ENCODE data around the gene AMPD3.

The AMPD3 gene

DNA sequence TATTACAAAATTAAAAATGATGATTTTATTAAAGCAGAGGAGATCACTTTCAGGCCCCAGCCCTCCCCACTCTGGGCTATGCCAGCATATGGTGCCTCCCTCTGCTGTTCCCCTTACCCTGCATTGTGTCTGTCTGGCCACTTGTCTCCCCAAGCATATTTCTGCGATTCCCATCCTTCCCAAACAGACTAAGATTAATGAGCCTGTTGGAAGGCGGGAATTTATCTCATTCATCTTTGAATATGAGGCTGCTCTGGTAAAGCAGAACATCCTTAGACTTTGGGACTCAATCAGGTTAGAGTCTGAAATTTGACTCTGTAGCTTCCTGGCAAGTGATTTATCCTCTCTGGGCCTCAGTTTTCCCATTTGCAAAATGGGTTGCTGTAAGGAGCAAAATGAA is 25.7 kb downstream of the AMPD3 start:
- Histone ChIP-seq H3K36me3 (ENCODE audit: control insufficient read depth, insufficient read depth, low read length) (no peaks in the 10 kb centered on the region), H3K27ac (ENCODE audit: low read depth, low read length, severe bottlenecking) (no peak overlapping the region), H3K4me1 (ENCODE audit: control insufficient read depth, insufficient read depth, low read length, poor library complexity, severe bottlenecking) (no peaks in the 10 kb centered on the region), H3K9me3 (ENCODE audit: control insufficient read depth, low read length) (no peaks in the 10 kb centered on the region), H3K4me3 (ENCODE audit: extremely low read depth, insufficient read depth, low read length, poor library complexity, severe bottlenecking) (no peak overlapping the region)
- whole genome bisulfite sequencing, 2 experiments (ENCODE audit: insufficient coverage in 2 of 2): 92% methylated on average over 2 of the region's 2 CpGs; no CpG with 5 or more reads in 1 of the 2 experiments

DNA sequence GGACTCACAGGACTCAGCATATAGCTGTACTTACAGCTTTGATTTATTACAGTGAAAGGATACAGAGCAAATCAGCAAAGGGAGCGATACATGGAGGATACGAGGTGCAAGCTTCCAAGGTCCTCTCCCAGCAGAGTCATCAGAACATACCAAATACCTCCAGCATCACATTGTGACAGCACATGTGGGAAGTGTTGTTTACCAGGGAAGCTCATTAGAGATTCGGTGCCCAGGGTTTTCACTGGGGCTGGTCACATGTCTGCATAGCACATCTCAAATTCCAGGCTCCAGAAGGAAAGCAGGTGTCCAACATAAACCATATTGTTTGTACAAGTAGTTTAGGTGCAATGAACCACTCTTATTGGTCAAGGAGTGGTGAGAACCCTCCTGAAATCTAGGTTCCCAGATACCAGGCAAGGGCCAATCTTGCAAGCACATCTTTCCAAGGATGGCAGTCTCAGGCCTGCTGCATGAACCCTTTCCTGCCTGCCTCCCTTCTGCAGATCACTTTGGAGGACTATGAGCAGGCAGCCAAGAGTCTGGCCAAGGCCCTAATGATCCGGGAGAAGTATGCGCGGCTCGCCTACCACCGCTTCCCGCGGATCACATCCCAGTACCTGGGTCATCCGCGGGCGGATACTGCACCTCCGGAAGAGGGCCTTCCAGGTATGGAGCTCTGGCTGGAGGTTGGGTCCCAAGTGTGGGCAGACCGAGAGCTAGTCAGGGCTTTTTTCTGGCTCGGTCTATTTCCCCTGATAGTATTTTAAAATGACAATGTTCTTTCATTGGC is 26.7 kb downstream of the AMPD3 start:
- no peak overlapping the region for H3K4me3 ChIP-seq (ENCODE audit: extremely low read depth, insufficient read depth, low read length, poor library complexity, severe bottlenecking)
- H3K4me1 ChIP-seq (ENCODE audit: control insufficient read depth, insufficient read depth, low read length, poor library complexity, severe bottlenecking): no peaks in the 10 kb centered on the region
- no peaks in the 10 kb centered on the region for H3K9me3 ChIP-seq (ENCODE audit: control insufficient read depth, low read length)
- no peaks in the 10 kb centered on the region for H3K36me3 ChIP-seq (ENCODE audit: control insufficient read depth, insufficient read depth, low read length)
- 89 to 91% methylated on average over 9 to 12 of the region's 16 CpGs for WGBS, 2 experiments (ENCODE audit: insufficient coverage in 2 of 2)
- no peak overlapping the region for H3K27ac ChIP-seq (ENCODE audit: low read depth, low read length, severe bottlenecking)

DNA sequence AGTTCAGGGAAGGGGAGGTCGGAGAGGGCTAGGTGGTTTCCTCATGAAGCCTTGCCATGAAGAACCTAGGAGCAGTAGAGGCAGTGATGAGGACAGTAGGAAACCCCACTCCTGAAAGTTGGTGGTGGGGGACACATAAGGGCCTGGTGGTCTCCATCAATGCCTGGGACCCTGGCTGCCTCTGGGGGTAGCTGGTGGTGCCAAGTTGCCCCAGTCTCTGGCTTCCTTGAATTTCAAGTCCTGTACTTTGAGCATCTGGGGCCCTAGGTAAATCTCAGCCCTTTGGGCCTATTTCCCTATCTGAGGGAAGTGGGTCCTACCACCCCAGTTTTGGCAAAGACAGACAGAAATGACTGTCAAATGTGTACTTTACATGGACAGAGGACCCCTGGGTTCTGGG is 28.1 kb downstream of the AMPD3 start:
- Histone ChIP-seq H3K36me3 (ENCODE audit: control insufficient read depth, insufficient read depth, low read length) (no peaks in the 10 kb centered on the region), H3K27ac (ENCODE audit: low read depth, low read length, severe bottlenecking) (no peak overlapping the region), H3K9me3 (ENCODE audit: control insufficient read depth, low read length) (no peaks in the 10 kb centered on the region), H3K4me3 (ENCODE audit: extremely low read depth, insufficient read depth, low read length, poor library complexity, severe bottlenecking) (no peak overlapping the region), H3K4me1 (ENCODE audit: control insufficient read depth, insufficient read depth, low read length, poor library complexity, severe bottlenecking) (peaks cover 4% of the 10 kb centered on the region)
- WGBS, 2 experiments (ENCODE audit: insufficient coverage in 2 of 2): 67 to 100% methylated on average over 1 of the region's 1 CpG

DNA sequence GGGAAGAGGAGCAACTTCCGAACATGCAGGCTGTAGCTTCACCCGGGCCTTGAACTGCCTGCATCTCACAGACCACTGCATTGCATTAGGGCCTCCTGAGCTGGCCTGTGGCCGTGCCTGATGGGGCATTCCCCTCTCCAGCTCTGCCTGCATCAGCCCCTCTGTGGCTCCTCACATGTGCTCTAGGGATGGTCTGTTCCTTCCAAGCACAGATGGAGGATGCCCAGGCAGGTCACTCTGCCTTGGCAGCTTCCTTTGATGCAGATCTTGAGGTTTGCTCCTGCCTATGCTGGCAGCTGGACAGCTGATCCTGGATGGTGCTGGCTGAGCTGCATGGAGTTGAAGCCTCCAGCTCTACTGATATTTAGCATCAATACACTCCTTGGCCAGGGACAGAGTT is 28.5 kb downstream of the AMPD3 start:
- no peak overlapping the region for H3K4me3 ChIP-seq (ENCODE audit: extremely low read depth, insufficient read depth, low read length, poor library complexity, severe bottlenecking)
- H3K9me3 ChIP-seq (ENCODE audit: control insufficient read depth, low read length): no peaks in the 10 kb centered on the region
- WGBS, 2 experiments (ENCODE audit: insufficient coverage in 2 of 2): 83 to 93% methylated on average over 2 to 3 of the region's 3 CpGs

GRCh38 chr11:10484461-10485180 is 29.6 kb downstream of the AMPD3 start:
- no peak overlapping the region for H3K27ac ChIP-seq (ENCODE audit: low read depth, low read length, severe bottlenecking)
- no peaks in the 10 kb centered on the region for H3K36me3 ChIP-seq (ENCODE audit: control insufficient read depth, insufficient read depth, low read length)
- H3K4me3 ChIP-seq (ENCODE audit: extremely low read depth, insufficient read depth, low read length, poor library complexity, severe bottlenecking): no peak overlapping the region
- 91 to 92% methylated on average over 12 to 16 of the region's 16 CpGs for WGBS, 2 experiments (ENCODE audit: insufficient coverage in 2 of 2)
- H3K9me3 ChIP-seq (ENCODE audit: control insufficient read depth, low read length): no peaks in the 10 kb centered on the region
- peaks cover 5% of the 10 kb centered on the region for H3K4me1 ChIP-seq (ENCODE audit: control insufficient read depth, insufficient read depth, low read length, poor library complexity, severe bottlenecking)

More for the DNA sequence above, 28.5 kb downstream of the AMPD3 start:
- H3K4me1 ChIP-seq (ENCODE audit: control insufficient read depth, insufficient read depth, low read length, poor library complexity, severe bottlenecking): peaks cover 5% of the 10 kb centered on the region
- H3K27ac ChIP-seq (ENCODE audit: low read depth, low read length, severe bottlenecking): no peak overlapping the region
- no peaks in the 10 kb centered on the region for H3K36me3 ChIP-seq (ENCODE audit: control insufficient read depth, insufficient read depth, low read length)

DNA sequence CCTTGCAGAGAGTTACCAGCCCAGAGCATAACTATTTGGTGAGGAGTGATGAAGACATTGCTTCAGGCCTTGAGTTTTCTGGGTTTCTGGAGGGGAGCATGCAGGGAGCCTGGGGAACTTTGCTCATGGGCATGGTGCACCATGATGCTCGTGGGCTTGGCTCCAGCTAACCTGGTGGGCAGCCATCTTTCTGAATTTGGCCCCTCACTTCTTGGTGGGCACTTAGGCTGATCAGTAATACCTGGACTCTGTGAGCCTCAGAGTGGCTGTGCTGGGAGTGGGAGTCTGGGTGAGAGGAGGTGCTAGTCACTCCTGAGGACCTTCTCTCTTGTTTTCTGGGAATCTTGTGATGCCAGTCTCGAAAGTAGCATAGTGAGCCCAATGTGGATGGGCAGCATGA is 30.6 kb downstream of the AMPD3 start:
- Histone ChIP-seq H3K36me3 (ENCODE audit: control insufficient read depth, insufficient read depth, low read length) (no peaks in the 10 kb centered on the region), H3K9me3 (ENCODE audit: control insufficient read depth, low read length) (no peaks in the 10 kb centered on the region), H3K27ac (ENCODE audit: low read depth, low read length, severe bottlenecking) (no peak overlapping the region), H3K4me3 (ENCODE audit: extremely low read depth, insufficient read depth, low read length, poor library complexity, severe bottlenecking) (no peak overlapping the region), H3K4me1 (ENCODE audit: control insufficient read depth, insufficient read depth, low read length, poor library complexity, severe bottlenecking) (peaks cover 5% of the 10 kb centered on the region)
- 40 to 42% methylated on average over 2 of the region's 2 CpGs for WGBS, 2 experiments (ENCODE audit: insufficient coverage in 2 of 2)

DNA sequence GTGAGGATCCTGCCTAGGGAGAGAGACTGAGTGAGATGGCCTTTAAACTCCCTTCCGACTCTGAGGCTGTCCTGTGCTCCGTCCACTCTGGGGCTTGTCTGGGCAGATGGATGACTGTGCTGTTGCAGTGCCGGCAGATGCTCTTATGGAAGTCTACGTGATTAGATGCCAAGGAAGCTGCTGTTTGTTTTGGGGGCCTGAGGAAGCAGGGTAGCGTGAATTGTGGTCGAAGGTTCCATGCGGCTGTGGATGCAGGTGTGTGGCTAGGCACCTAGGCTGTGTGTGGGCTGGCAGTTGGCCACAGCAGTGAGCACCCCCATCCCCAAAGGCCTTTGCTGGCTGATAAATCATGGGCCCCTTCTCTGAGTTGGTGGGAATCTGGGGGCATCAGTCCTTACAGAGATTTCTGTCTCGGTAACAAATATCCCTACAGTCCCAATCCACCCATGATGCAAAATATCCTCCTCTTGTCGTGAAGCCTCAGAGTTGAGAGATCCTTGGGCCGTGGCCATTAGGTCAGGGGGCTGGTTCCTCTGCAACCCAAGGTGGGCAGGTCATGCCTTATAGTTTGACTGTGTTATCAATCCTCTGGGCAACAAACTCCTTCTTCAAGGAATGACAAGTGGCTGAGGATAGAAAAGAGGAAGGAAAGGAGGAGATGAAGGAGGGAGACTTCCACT is 31.2 kb downstream of the AMPD3 start:
- no peak overlapping the region for H3K27ac ChIP-seq (ENCODE audit: low read depth, low read length, severe bottlenecking)
- 93 to 94% methylated on average over 9 to 10 of the region's 10 CpGs for WGBS, 2 experiments (ENCODE audit: insufficient coverage in 2 of 2)

GRCh38 chr11:10487002-10487647 is 32.1 kb downstream of the AMPD3 start:
- WGBS, 2 experiments (ENCODE audit: insufficient coverage in 2 of 2): 96 to 97% methylated on average over 14 to 16 of the region's 16 CpGs
- no peak overlapping the region for H3K4me3 ChIP-seq (ENCODE audit: extremely low read depth, insufficient read depth, low read length, poor library complexity, severe bottlenecking)
- no peak overlapping the region for H3K27ac ChIP-seq (ENCODE audit: low read depth, low read length, severe bottlenecking)
- no peaks in the 10 kb centered on the region for H3K36me3 ChIP-seq (ENCODE audit: control insufficient read depth, insufficient read depth, low read length)
- H3K4me1 ChIP-seq (ENCODE audit: control insufficient read depth, insufficient read depth, low read length, poor library complexity, severe bottlenecking): peaks cover 12% of the 10 kb centered on the region
- no peaks in the 10 kb centered on the region for H3K9me3 ChIP-seq (ENCODE audit: control insufficient read depth, low read length)

More for the DNA sequence above, 31.2 kb downstream of the AMPD3 start:
- Histone ChIP-seq H3K4me1 (ENCODE audit: control insufficient read depth, insufficient read depth, low read length, poor library complexity, severe bottlenecking) (peaks cover 10% of the 10 kb centered on the region), H3K4me3 (ENCODE audit: extremely low read depth, insufficient read depth, low read length, poor library complexity, severe bottlenecking) (no peak overlapping the region), H3K9me3 (ENCODE audit: control insufficient read depth, low read length) (no peaks in the 10 kb centered on the region), H3K36me3 (ENCODE audit: control insufficient read depth, insufficient read depth, low read length) (no peaks in the 10 kb centered on the region)

DNA sequence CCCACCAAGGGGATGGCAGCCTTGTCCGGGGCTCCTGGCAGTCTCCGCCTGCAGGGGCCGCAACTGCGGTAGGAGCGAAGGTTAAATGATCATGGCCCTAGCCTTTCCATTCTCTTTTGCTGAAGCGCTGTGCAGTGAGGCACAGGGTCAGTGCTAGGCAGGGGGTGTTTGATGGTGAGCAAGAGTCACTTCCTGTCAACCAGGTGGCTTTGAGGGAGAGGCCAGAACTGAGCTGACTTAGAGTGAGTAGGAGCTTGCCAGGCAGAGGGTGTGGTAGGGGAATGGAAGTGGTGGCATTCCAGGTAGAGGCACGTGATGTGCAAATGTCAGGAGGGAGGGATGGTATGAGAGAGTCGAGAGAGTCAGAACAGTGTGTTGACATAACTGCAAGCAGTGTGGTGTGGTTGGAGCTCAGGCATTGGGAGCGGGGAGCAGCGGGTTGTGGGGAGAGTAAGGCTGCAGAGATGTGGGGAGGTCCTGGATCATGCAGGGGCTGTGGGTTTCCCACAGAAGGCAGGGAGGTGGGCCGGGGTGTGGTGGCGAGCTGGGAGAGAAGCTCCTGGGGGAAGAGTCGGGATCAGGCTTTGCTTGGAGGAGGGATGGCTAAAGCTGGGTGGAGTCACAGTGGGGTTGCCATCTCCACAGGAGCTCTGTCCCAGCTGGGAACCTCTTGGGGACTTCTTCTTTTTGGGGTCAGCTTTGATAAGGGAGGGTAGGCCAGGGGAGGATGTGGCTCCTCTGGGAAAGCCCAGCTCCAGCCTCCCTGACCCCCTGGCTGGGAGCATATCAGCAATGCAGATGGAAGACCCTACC is 33.3 kb downstream of the AMPD3 start:
- WGBS, 2 experiments (ENCODE audit: insufficient coverage in 2 of 2): 85 to 88% methylated on average over 11 of the region's 13 CpGs
- Histone ChIP-seq H3K9me3 (ENCODE audit: control insufficient read depth, low read length) (no peaks in the 10 kb centered on the region), H3K36me3 (ENCODE audit: control insufficient read depth, insufficient read depth, low read length) (no peaks in the 10 kb centered on the region), H3K27ac (ENCODE audit: low read depth, low read length, severe bottlenecking) (no peak overlapping the region), H3K4me3 (ENCODE audit: extremely low read depth, insufficient read depth, low read length, poor library complexity, severe bottlenecking) (no peak overlapping the region), H3K4me1 (ENCODE audit: control insufficient read depth, insufficient read depth, low read length, poor library complexity, severe bottlenecking) (peaks cover 12% of the 10 kb centered on the region)

All from mesodermal cell (in vitro differentiated cells).